OCI-LY1 (cell line): ENCODE results near the gene DPM3.
"Not testable (repeated sequence)": the region's sequence is repeated elsewhere in the genome, so short reads cannot be mapped to it uniquely, and the experiment has no call there.

Experiments used
- CTCF ChIP-seq: fragments of 200-600 bp; sonication (generic), shearing (Covaris generic); IDR thresholded peaks from 2 replicates; pipeline ENCODE4 v1.5.1; 2017; ENCODE audit warnings: mild to moderate bottlenecking, antibody characterized with exemption, low read length, moderate library complexity, mixed read lengths
- EZH2 ChIP-seq: fragments of 200-600 bp; sonication (generic), shearing (Covaris generic); IDR thresholded peaks from 2 replicates; pipeline ENCODE4 v1.8.0; 2017; ENCODE audit warnings: borderline replicate concordance, mixed run types, mild to moderate bottlenecking, antibody characterized with exemption, low read length, moderate library complexity, mixed read lengths

- TF ChIP-seq CTCF, EZH2: not testable (repeated sequence)
Observed at GRCh38 chr1:155189926-155190325, 49.6 kb upstream of the DPM3 start.
